HEK293T (cell line): ENCODE results near the gene CHMP3.

Source experiments
- FOXA1 ChIP-seq: fragments of 450-650 bp; IDR thresholded peaks from 2 replicates; pipeline ENCODE4 v1.6.1; 2016; ENCODE audit warnings: mild to moderate bottlenecking
- HDGF ChIP-seq: fragments of 450-650 bp; IDR thresholded peaks from 2 replicates; pipeline ENCODE4 v1.6.1; 2017; ENCODE audit warnings: antibody characterized with exemption, borderline replicate concordance
- NFRKB ChIP-seq: fragments of 450-650 bp; IDR thresholded peaks from 2 replicates; pipeline ENCODE4 v1.6.1; 2016; ENCODE audit warnings: mild to moderate bottlenecking, moderate library complexity
- TARDBP ChIP-seq: fragments of 450-650 bp; IDR thresholded peaks from 2 replicates; pipeline ENCODE4 v1.6.1; 2016

GRCh38 chr2:86608832-86609410 is 45.7 kb upstream of the CHMP3 start:
- TF ChIP-seq FOXA1, result no peak
- no peak for TF ChIP-seq NFRKB
- TF ChIP-seq TARDBP, result no peak
- no peak for TF ChIP-seq HDGF
